ENCODE results near the gene BCAR3.

Gene BCAR3

GRCh38 chr1:93516164-93516563 lies 165.5 kb downstream of the BCAR3 start:
- in situ Hi-C loops (cut with HindIII; ENCODE audit: low sequenced_read_pairs): no loop called here
- no peak for DNase-seq (ENCODE audit: low read depth)
- no peak for TF ChIP-seq CTCF (IDR thresholded peaks at IDR 0.05; ENCODE audit: low read depth, low read length, missing control alignments)
- H3K4me3 ChIP-seq (ENCODE audit: low read depth, low read length): no peak overlapping the region
